Spinal cord (tissue), 10 donors: ENCODE data around the gene LILRA5. TPM values are rescaled to one million over a fixed set of nuclear protein-coding genes. Genes with fewer than 3 reads are reported as not detected.
"Not testable (repeated sequence)": the region's sequence is repeated elsewhere in the genome, so short reads cannot be mapped to it uniquely, and the experiment has no call there.

Experiments
- DNase-seq, 6 donors: peaks; one replicate each; pipeline versions ENCODE4 v3.0.0 to v3.0.0-alpha.2; 2013 to 2015; ENCODE audit warnings: low spot score in 6 of 6, low read depth in 4 of 6
- H3K27ac ChIP-seq: one replicate; pipeline ENCODE4 v1.5.1; 2013; ENCODE audit warnings: low read depth, low read length, control low read depth
- H3K27me3 ChIP-seq: one replicate; pipeline ENCODE4 v1.6.1; 2013; ENCODE audit warnings: low read length; ENCODE audit not compliant: control insufficient read depth, insufficient read depth
- H3K36me3 ChIP-seq: one replicate; pipeline ENCODE4 v1.6.1; 2013; ENCODE audit warnings: low read length; ENCODE audit not compliant: control insufficient read depth, insufficient read depth
- H3K4me1 ChIP-seq: one replicate; pipeline ENCODE4 v1.6.1; 2013; ENCODE audit warnings: low read length; ENCODE audit not compliant: control insufficient read depth, insufficient read depth
- H3K4me3 ChIP-seq: one replicate; pipeline ENCODE4 v1.5.1; 2013; ENCODE audit warnings: low read depth, low read length, control low read depth
- H3K9me3 ChIP-seq: one replicate; pipeline ENCODE4 v1.6.1; 2013; ENCODE audit warnings: low read length; ENCODE audit not compliant: control insufficient read depth, insufficient read depth
- whole genome bisulfite sequencing: methylation state at CpG from one replicate; pipeline ENCODE4 v1.1.5; 2013; ENCODE audit warnings: missing lambda C conversion rate; ENCODE audit not compliant: insufficient coverage; 5-methylcytosine and 5-hydroxymethylcytosine counted together
- long read RNA-seq, 4 donors: transcript quantifications; one replicate each; lab custom pipeline, GENCODE V29; 2026
- polyA plus RNA-seq, 2 donors: library from polyadenylated mRNA; unstranded; fragments of 120-200 nt; gene quantifications; one replicate each; pipeline ENCODE4 v1.2.1, GENCODE V29; 2013; ENCODE audit not compliant: insufficient read length in 2 of 2
- total RNA-seq, 2 donors: library from RNA; depleted of rRNA in 1 of 2; stranded (reverse); fragments of 120-200 nt in 1 of 2; fragments of >200 nt in 1 of 2; gene quantifications; one replicate each; pipeline versions ENCODE4 v1.2.3 to v1.2.4, GENCODE V29; 2013 to 2014
- donor health status: healthy.

Gene LILRA5
- total RNA-seq (1 to 10 TPM in 1 of 2 donors, under 1 TPM in 1; 0.50 to 3.2 TPM), polyA plus RNA-seq (under 1 TPM in 1 of 2 donors, not detected in 1; 0.54 TPM)
- long read RNA-seq, donor 1 = 0 reads
- long read RNA-seq, donor 2 = 0 reads
- long read RNA-seq, donor 3 = 0 reads
- long read RNA-seq, donor 4, partial matches to known transcripts = 0 of 1 reads
- long read RNA-seq, donor 4, other reads (novel, unspliced or antisense) = 0 of 1 reads

- Histone ChIP-seq H3K4me3 (no peak within 1 kb of the TSS), H3K4me1 (no peaks in the 10 kb centered on the region), H3K27me3 (peaks cover 2% of the 10 kb centered on the region), H3K27ac (no peak within 1 kb of the TSS), H3K36me3 (no peaks in the 10 kb centered on the region), H3K9me3 (no peaks in the 10 kb centered on the region)
- DNase-seq = no peak
- 52% methylated on average over 12 of the region's 13 CpGs for WGBS
Observed at GRCh38 chr19:54312436-54313377, at the start of gene LILRA5. TSS of gene LILRA5 (minus strand) at chr19:54313166. CDS start at chr19:54313019, 147 bp downstream.

GRCh38 chr19:54361680-54362422 lies 48.9 kb upstream of the LILRA5 start:
- not testable (repeated sequence) for H3K27me3 ChIP-seq, H3K36me3 ChIP-seq, H3K9me3 ChIP-seq, H3K27ac ChIP-seq, DNase-seq, H3K4me1 ChIP-seq, H3K4me3 ChIP-seq
- 50% methylated on average over 1 of the region's 10 CpGs for WGBS

- not testable (repeated sequence) for H3K9me3 ChIP-seq, DNase-seq, H3K4me1 ChIP-seq, H3K27me3 ChIP-seq, H3K27ac ChIP-seq, H3K4me3 ChIP-seq, H3K36me3 ChIP-seq
- 13% methylated on average over 7 of the region's 21 CpGs for WGBS
Observed at GRCh38 chr19:54359149-54359820, 46.3 kb upstream of the LILRA5 start.

GRCh38 chr19:54357381-54357780 lies 44.4 kb upstream of the LILRA5 start:
- no peaks in the 10 kb centered on the region for H3K36me3 ChIP-seq
- no peaks in the 10 kb centered on the region for H3K9me3 ChIP-seq
- H3K4me3 ChIP-seq = no peak overlapping the region
- no peaks in the 10 kb centered on the region for H3K27me3 ChIP-seq
- H3K4me1 ChIP-seq = no peaks in the 10 kb centered on the region
- 89% methylated on average over 16 of the region's 16 CpGs for WGBS
- no peak for DNase-seq
- no peak overlapping the region for H3K27ac ChIP-seq

GRCh38 chr19:54356444-54357056 lies 43.6 kb upstream of the LILRA5 start:
- H3K4me3 ChIP-seq = no peak overlapping the region
- H3K27ac ChIP-seq = no peak overlapping the region
- no peaks in the 10 kb centered on the region for H3K4me1 ChIP-seq
- DNase-seq = no peak
- H3K9me3 ChIP-seq = no peaks in the 10 kb centered on the region
- no peaks in the 10 kb centered on the region for H3K27me3 ChIP-seq
- 90% methylated on average over 2 of the region's 12 CpGs for WGBS
- no peaks in the 10 kb centered on the region for H3K36me3 ChIP-seq

- Histone ChIP-seq H3K36me3 (no peaks in the 10 kb centered on the region), H3K4me3 (no peak overlapping the region), H3K4me1 (no peaks in the 10 kb centered on the region), H3K27ac (no peak overlapping the region), H3K9me3 (no peaks in the 10 kb centered on the region), H3K27me3 (no peaks in the 10 kb centered on the region)
- DNase-seq = no peak
- WGBS = 87% methylated on average over 12 of the region's 14 CpGs
Observed at GRCh38 chr19:54355675-54356074, 42.7 kb upstream of the LILRA5 start.

GRCh38 chr19:54354761-54355160 lies 41.8 kb upstream of the LILRA5 start:
- Histone ChIP-seq H3K27me3 (no peaks in the 10 kb centered on the region), H3K4me3 (no peak overlapping the region), H3K9me3 (no peaks in the 10 kb centered on the region), H3K27ac (no peak overlapping the region), H3K4me1 (no peaks in the 10 kb centered on the region), H3K36me3 (no peaks in the 10 kb centered on the region)
- DNase-seq = no peak
- 70% methylated on average over 3 of the region's 3 CpGs for WGBS

- H3K27me3 ChIP-seq = no peaks in the 10 kb centered on the region
- H3K27ac ChIP-seq = no peak overlapping the region
- H3K9me3 ChIP-seq = no peaks in the 10 kb centered on the region
- DNase-seq = no peak
- H3K4me3 ChIP-seq = no peak overlapping the region
- no peaks in the 10 kb centered on the region for H3K4me1 ChIP-seq
- 47% methylated on average over 3 of the region's 3 CpGs for WGBS
- no peaks in the 10 kb centered on the region for H3K36me3 ChIP-seq
Observed at GRCh38 chr19:54352546-54352945, 39.6 kb upstream of the LILRA5 start.

GRCh38 chr19:54352041-54352440 lies 39.1 kb upstream of the LILRA5 start:
- no peak overlapping the region for H3K4me3 ChIP-seq
- no peaks in the 10 kb centered on the region for H3K36me3 ChIP-seq
- H3K27ac ChIP-seq = no peak overlapping the region
- DNase-seq = no peak
- no peaks in the 10 kb centered on the region for H3K27me3 ChIP-seq
- H3K4me1 ChIP-seq = no peaks in the 10 kb centered on the region
- WGBS = 70% methylated on average over 7 of the region's 7 CpGs
- no peaks in the 10 kb centered on the region for H3K9me3 ChIP-seq
